ENCODE results near the gene PLEKHA7. TPM values are rescaled to one million over a fixed set of nuclear protein-coding genes. Genes with fewer than 3 reads are reported as not detected.

Gene PLEKHA7
- total RNA-seq, 4 donors from 2014 or later = 23.6 to 47.5 (median 32.7) TPM

DNA sequence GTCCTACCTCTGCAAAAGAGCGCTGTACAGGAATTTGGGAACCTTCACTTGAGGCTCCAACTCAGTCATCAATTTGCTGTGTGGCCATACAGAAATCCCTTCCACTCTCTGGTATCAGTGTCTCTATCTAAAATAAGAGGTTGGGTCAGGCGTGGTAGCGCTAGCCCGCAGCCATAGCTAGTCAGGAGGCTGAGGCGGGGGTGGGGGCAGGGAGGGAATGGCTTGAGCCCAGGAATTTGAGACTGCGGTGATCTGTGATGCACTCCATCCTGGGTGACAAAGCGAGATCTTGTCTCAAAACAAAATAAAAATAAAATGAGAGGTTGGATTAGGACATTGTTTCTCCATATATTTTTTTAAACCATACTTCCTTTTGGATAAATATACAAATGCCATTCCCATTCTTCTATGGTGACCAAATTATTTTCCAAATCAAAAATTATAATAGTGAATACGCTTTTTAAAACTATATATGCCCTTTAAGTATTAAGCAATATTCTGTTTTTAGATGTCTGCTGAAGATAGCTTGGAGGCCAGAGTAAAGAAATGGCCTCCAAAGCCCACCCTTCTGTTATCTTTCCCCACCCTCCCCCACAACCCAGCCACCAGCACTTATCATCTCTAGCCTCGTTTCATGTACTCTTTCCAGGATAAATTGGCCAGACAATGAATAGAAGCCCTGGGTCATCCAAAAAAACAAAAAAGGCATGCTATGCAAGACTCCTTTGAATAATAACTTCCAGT, 87.2 kb downstream of the PLEKHA7 start:
- Histone ChIP-seq H3K36me3 (no peaks in the 10 kb centered on the region), H3K27me3 (peaks cover 10% of the 10 kb centered on the region), H3K9me3 (no peaks in the 10 kb centered on the region), H3K27ac (no peak overlapping the region), H3K4me3 (no peak overlapping the region), H3K4me1 (peaks cover 30% of the 10 kb centered on the region)
- 83% methylated on average over 9 of the region's 9 CpGs for WGBS
- TF ChIP-seq POLR2AphosphoS5 (IDR thresholded peaks at IDR 0.05) (no peak), POLR2A (IDR thresholded peaks at IDR 0.05) (no peak), EP300 (IDR thresholded peaks at IDR 0.05) (no peak)
- TF ChIP-seq, protein P1, sequence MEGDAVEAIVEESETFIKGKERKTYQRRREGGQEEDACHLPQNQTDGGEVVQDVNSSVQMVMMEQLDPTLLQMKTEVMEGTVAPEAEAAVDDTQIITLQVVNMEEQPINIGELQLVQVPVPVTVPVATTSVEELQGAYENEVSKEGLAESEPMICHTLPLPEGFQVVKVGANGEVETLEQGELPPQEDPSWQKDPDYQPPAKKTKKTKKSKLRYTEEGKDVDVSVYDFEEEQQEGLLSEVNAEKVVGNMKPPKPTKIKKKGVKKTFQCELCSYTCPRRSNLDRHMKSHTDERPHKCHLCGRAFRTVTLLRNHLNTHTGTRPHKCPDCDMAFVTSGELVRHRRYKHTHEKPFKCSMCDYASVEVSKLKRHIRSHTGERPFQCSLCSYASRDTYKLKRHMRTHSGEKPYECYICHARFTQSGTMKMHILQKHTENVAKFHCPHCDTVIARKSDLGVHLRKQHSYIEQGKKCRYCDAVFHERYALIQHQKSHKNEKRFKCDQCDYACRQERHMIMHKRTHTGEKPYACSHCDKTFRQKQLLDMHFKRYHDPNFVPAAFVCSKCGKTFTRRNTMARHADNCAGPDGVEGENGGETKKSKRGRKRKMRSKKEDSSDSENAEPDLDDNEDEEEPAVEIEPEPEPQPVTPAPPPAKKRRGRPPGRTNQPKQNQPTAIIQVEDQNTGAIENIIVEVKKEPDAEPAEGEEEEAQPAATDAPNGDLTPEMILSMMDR (IDR thresholded peaks at IDR 0.05) = no peak
- no peak for DNase-seq (ENCODE audit: low spot score in 2 of 2)

DNA sequence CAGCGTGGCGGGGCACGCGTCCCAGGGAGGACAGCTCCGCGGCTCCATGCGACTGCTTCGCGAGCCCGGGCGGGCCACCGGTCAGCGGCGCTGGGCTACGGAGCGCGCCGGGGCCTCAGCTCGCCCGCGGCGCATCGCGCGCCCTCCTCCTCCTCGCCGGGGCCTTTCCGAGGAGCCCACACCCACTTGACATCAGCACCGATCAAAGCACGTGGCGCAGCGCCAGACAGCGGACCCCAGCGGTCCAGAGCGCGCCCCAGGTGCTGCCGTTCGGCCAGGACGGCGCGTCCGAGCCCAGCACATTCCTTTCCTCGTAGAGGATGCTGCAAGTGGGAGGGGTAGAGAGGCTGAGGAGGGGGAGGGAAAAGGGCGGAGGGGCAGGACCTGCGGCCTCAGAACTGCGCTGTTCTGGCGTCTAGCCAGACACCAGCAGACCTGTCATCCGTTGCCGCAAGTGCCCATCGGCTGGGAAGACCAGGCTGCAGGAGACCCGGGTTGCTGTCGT, 88.6 kb downstream of the PLEKHA7 start:
- 0% methylated on average over 19 of the region's 52 CpGs for WGBS
- Histone ChIP-seq H3K4me3 (peak overlapping the region; percentile 57), H3K27me3 (peaks cover 10% of the 10 kb centered on the region), H3K4me1 (peaks cover 30% of the 10 kb centered on the region), H3K36me3 (no peaks in the 10 kb centered on the region), H3K27ac (no peak overlapping the region), H3K9me3 (no peaks in the 10 kb centered on the region)
- TF ChIP-seq POLR2AphosphoS5 (IDR thresholded peaks at IDR 0.05) (no peak), EP300 (IDR thresholded peaks at IDR 0.05) (no peak), POLR2A (IDR thresholded peaks at IDR 0.05) (no peak)
- TF ChIP-seq, protein P1 (IDR thresholded peaks at IDR 0.05) = no peak
- no peak for DNase-seq (ENCODE audit: low spot score in 2 of 2)

DNA sequence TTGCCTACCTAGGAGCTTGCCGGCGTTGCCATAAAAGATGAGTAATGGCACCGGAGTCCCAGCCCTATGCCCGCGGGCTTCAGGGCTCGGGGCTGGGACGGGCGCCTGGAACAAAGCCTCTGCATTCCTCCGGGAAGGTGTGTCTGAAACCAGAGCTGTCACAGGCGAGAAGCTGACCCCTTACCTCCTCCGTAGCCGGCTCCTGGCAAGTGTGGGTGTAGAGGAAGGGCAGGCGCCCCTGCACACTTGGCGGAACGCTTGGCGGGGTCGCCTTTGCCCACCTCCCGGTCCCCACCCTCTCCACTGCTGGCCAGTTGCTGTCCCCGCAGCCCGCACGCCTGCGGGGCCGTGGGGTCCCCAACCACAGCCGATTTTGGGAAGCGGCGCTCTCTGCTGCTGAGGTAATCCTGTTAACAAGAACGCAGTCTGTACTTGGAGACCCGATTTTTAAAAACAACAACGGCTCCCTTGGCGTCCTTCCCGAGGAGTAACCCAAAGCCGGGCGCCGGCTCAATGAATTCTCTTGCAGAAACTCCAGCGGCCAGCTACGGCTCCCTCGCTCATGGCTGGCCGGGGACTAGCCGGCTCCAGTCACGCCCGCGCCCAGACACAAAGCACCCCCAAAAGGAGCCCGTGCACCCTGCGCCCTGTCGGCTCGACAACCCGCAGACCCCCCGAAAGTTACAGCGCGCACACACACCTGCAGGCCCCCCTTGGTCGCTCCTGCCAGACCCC, 89.2 kb downstream of the PLEKHA7 start:
- Histone ChIP-seq H3K4me3 (peak overlapping the region; percentile 57), H3K4me1 (peaks cover 30% of the 10 kb centered on the region), H3K27me3 (peaks cover 10% of the 10 kb centered on the region), H3K27ac (peak overlapping the region; percentile 21), H3K36me3 (no peaks in the 10 kb centered on the region), H3K9me3 (no peaks in the 10 kb centered on the region)
- DNase-seq (ENCODE audit: low spot score in 2 of 2) = peak in 1 of 2 donors; percentile 71
- WGBS = 1% methylated on average over 15 of the region's 51 CpGs
- TF ChIP-seq, protein P1 (IDR thresholded peaks at IDR 0.05) = no peak
- no peak for TF ChIP-seq POLR2A (IDR thresholded peaks at IDR 0.05)
- TF ChIP-seq POLR2AphosphoS5 (IDR thresholded peaks at IDR 0.05) = no peak
- TF ChIP-seq EP300 (IDR thresholded peaks at IDR 0.05) = no peak

GRCh38 chr11:16924462-16924825, 89.8 kb downstream of the PLEKHA7 start:
- H3K4me1 ChIP-seq = peaks cover 30% of the 10 kb centered on the region
- no peak for DNase-seq (ENCODE audit: low spot score in 2 of 2)
- H3K36me3 ChIP-seq = no peaks in the 10 kb centered on the region

DNA sequence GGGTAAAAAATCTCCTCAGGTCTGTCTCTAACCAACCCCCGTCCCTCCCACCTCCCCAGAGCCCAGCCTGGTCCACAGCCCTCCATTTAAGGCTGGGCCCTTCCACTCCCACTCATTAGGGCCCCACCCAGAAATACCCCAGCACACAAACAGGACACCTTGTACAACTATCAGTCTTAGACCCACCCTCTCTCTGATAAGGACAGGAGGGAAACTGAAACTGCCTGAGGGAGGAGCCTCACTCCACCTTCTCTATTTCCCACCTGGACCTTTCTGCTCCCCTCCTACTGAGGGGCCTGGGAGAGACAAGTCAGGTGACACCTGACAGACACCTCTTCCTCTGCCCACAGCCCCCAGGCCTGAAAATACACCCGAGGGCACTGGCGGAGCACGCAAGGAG, 90.2 kb downstream of the PLEKHA7 start:
- 80% methylated on average over 4 of the region's 4 CpGs for WGBS
- Histone ChIP-seq H3K36me3 (no peaks in the 10 kb centered on the region), H3K27me3 (peaks cover 10% of the 10 kb centered on the region), H3K27ac (no peak overlapping the region), H3K4me3 (peak overlapping the region; percentile 57), H3K9me3 (no peaks in the 10 kb centered on the region), H3K4me1 (peaks cover 30% of the 10 kb centered on the region)
- TF ChIP-seq POLR2AphosphoS5 (IDR thresholded peaks at IDR 0.05) (no peak), EP300 (IDR thresholded peaks at IDR 0.05) (no peak), POLR2A (IDR thresholded peaks at IDR 0.05) (no peak)
- TF ChIP-seq, protein P1 (IDR thresholded peaks at IDR 0.05) = no peak
- DNase-seq (ENCODE audit: low spot score in 2 of 2) = no peak

More at GRCh38 chr11:16924462-16924825, 89.8 kb downstream of the PLEKHA7 start:
- no peak overlapping the region for H3K27ac ChIP-seq
- 45% methylated on average over 4 of the region's 4 CpGs for WGBS
- TF ChIP-seq POLR2A (IDR thresholded peaks at IDR 0.05) = no peak
- peak overlapping the region; percentile 57 for H3K4me3 ChIP-seq
- H3K27me3 ChIP-seq = peaks cover 10% of the 10 kb centered on the region
- no peaks in the 10 kb centered on the region for H3K9me3 ChIP-seq

All from suprapubic skin (tissue), 4 donors.